ENCODE measurements around the gene INIP. TPM values are rescaled to one million over a fixed set of nuclear protein-coding genes. Genes with fewer than 3 reads are reported as not detected.
A peak's percentile ranks its signal among the peaks of the same experiment; 100 is the strongest.

Gene INIP
- total and polyA plus RNA-seq, 4 donors = 6.4 to 19.9 (median 12.8) TPM

GRCh38 chr9:112757282-112757883 is 39.5 kb upstream of the INIP start:
- Histone ChIP-seq H3K4me1 (ENCODE audit: control insufficient read depth in 1 of 2, insufficient read depth in 2 of 2, low read length in 2 of 2) (peaks cover 0 to 1% of the 10 kb centered on the region in 2 donors), H3K4me3 (ENCODE audit: low read length in 2 of 2) (no peak overlapping the region), H3K27ac (ENCODE audit: low read depth in 1 of 2, low read length in 2 of 2) (no peak overlapping the region), H3K27me3 (ENCODE audit: control insufficient read depth in 1 of 2, insufficient read depth in 2 of 2, low read length in 1 of 2) (no peaks in the 10 kb centered on the region), H3K9me3 (ENCODE audit: control insufficient read depth, low read length) (no peaks in the 10 kb centered on the region), H3K36me3 (ENCODE audit: control insufficient read depth in 1 of 2, insufficient read depth in 2 of 2, low read length in 1 of 2) (no peaks in the 10 kb centered on the region)
- ATAC-seq (ENCODE audit: low FRiP score) (no peak), DNase-seq (no peak)
- intact Hi-C loops (cut with DNase I) = no loop called here
- 59 to 67% methylated on average over 7 of the region's 7 CpGs for WGBS, 2 donors

GRCh38 chr9:112755675-112756074 is 37.8 kb upstream of the INIP start:
- Histone ChIP-seq H3K4me1 (ENCODE audit: control insufficient read depth in 1 of 2, insufficient read depth in 2 of 2, low read length in 2 of 2) (peaks cover 0 to 1% of the 10 kb centered on the region in 2 donors), H3K27me3 (ENCODE audit: control insufficient read depth in 1 of 2, insufficient read depth in 2 of 2, low read length in 1 of 2) (no peaks in the 10 kb centered on the region), H3K4me3 (ENCODE audit: low read length in 2 of 2) (no peak overlapping the region), H3K9me3 (ENCODE audit: control insufficient read depth, low read length) (no peaks in the 10 kb centered on the region), H3K27ac (ENCODE audit: low read depth in 1 of 2, low read length in 2 of 2) (no peak overlapping the region), H3K36me3 (ENCODE audit: control insufficient read depth in 1 of 2, insufficient read depth in 2 of 2, low read length in 1 of 2) (no peaks in the 10 kb centered on the region)
- intact Hi-C loops (cut with DNase I) = no loop called here
- WGBS, 2 donors = 43 to 52% methylated on average over 4 of the region's 4 CpGs
- DNase-seq (no peak), ATAC-seq (ENCODE audit: low FRiP score) (no peak)

GRCh38 chr9:112755016-112755427 is 37.1 kb upstream of the INIP start:
- Histone ChIP-seq H3K27me3 (ENCODE audit: control insufficient read depth in 1 of 2, insufficient read depth in 2 of 2, low read length in 1 of 2) (no peaks in the 10 kb centered on the region), H3K9me3 (ENCODE audit: control insufficient read depth, low read length) (no peaks in the 10 kb centered on the region), H3K36me3 (ENCODE audit: control insufficient read depth in 1 of 2, insufficient read depth in 2 of 2, low read length in 1 of 2) (no peaks in the 10 kb centered on the region), H3K4me3 (ENCODE audit: low read length in 2 of 2) (no peak overlapping the region), H3K27ac (ENCODE audit: low read depth in 1 of 2, low read length in 2 of 2) (peak overlapping the region in 1 of 2 donors; percentile 27), H3K4me1 (ENCODE audit: control insufficient read depth in 1 of 2, insufficient read depth in 2 of 2, low read length in 2 of 2) (peaks cover 0 to 1% of the 10 kb centered on the region in 2 donors)
- intact Hi-C loops (cut with DNase I) = no loop called here
- ATAC-seq (ENCODE audit: low FRiP score) (no peak), DNase-seq (no peak)
- WGBS, 2 donors = 41 to 48% methylated on average over 5 of the region's 5 CpGs

GRCh38 chr9:112754578-112754977 is 36.7 kb upstream of the INIP start:
- 30 to 38% methylated on average over 3 of the region's 3 CpGs for WGBS, 2 donors
- ATAC-seq (ENCODE audit: low FRiP score) = no peak
- Histone ChIP-seq H3K27ac (ENCODE audit: low read depth in 1 of 2, low read length in 2 of 2) (peak overlapping the region in 1 of 2 donors; percentile 19), H3K9me3 (ENCODE audit: control insufficient read depth, low read length) (no peaks in the 10 kb centered on the region), H3K36me3 (ENCODE audit: control insufficient read depth in 1 of 2, insufficient read depth in 2 of 2, low read length in 1 of 2) (no peaks in the 10 kb centered on the region), H3K4me3 (ENCODE audit: low read length in 2 of 2) (no peak overlapping the region), H3K4me1 (ENCODE audit: control insufficient read depth in 1 of 2, insufficient read depth in 2 of 2, low read length in 2 of 2) (peaks cover 0 to 1% of the 10 kb centered on the region in 2 donors), H3K27me3 (ENCODE audit: control insufficient read depth in 1 of 2, insufficient read depth in 2 of 2, low read length in 1 of 2) (no peaks in the 10 kb centered on the region)
- intact Hi-C loops (cut with DNase I) = loop anchor here (5.0 kb wide), 2 partner anchors 33 to 63 kb away; no protein-coding TSS in a partner anchor
- DNase-seq = no peak

GRCh38 chr9:112753725-112754124 is 35.8 kb upstream of the INIP start:
- no peaks in the 10 kb centered on the region for H3K36me3 ChIP-seq (ENCODE audit: control insufficient read depth in 1 of 2, insufficient read depth in 2 of 2, low read length in 1 of 2)
- no peak overlapping the region for H3K4me3 ChIP-seq (ENCODE audit: low read length in 2 of 2)
- no peaks in the 10 kb centered on the region for H3K27me3 ChIP-seq (ENCODE audit: control insufficient read depth in 1 of 2, insufficient read depth in 2 of 2, low read length in 1 of 2)
- no peak for DNase-seq
- 42 to 43% methylated on average over 2 of the region's 2 CpGs for WGBS, 2 donors
- H3K27ac ChIP-seq (ENCODE audit: low read depth in 1 of 2, low read length in 2 of 2) = peak overlapping the region in 1 of 2 donors; percentile 78
- no peak for ATAC-seq (ENCODE audit: low FRiP score)
- intact Hi-C loops (cut with DNase I) = loop anchor here (5.0 kb wide), 2 partner anchors 34 to 64 kb away; no protein-coding TSS in a partner anchor
- peaks cover 0 to 1% of the 10 kb centered on the region in 2 donors for H3K4me1 ChIP-seq (ENCODE audit: control insufficient read depth in 1 of 2, insufficient read depth in 2 of 2, low read length in 2 of 2)
- H3K9me3 ChIP-seq (ENCODE audit: control insufficient read depth, low read length) = no peaks in the 10 kb centered on the region

- intact Hi-C loops (cut with DNase I) = loop anchor here (5.0 kb wide), 2 partner anchors 35 to 65 kb away; no protein-coding TSS in a partner anchor
- DNase-seq = no peak
- no peak for ATAC-seq (ENCODE audit: low FRiP score)
- H3K27ac ChIP-seq (ENCODE audit: low read depth in 1 of 2, low read length in 2 of 2) = no peak overlapping the region
- H3K4me1 ChIP-seq (ENCODE audit: control insufficient read depth in 1 of 2, insufficient read depth in 2 of 2, low read length in 2 of 2) = peaks cover 0 to 1% of the 10 kb centered on the region in 2 donors
- H3K9me3 ChIP-seq (ENCODE audit: control insufficient read depth, low read length) = no peaks in the 10 kb centered on the region
- WGBS, 2 donors = 79 to 80% methylated on average over 6 of the region's 6 CpGs
- no peak overlapping the region for H3K4me3 ChIP-seq (ENCODE audit: low read length in 2 of 2)
- no peaks in the 10 kb centered on the region for H3K27me3 ChIP-seq (ENCODE audit: control insufficient read depth in 1 of 2, insufficient read depth in 2 of 2, low read length in 1 of 2)
- H3K36me3 ChIP-seq (ENCODE audit: control insufficient read depth in 1 of 2, insufficient read depth in 2 of 2, low read length in 1 of 2) = no peaks in the 10 kb centered on the region
Observed at GRCh38 chr9:112752334-112753125, 34.6 kb upstream of the INIP start.

GRCh38 chr9:112751056-112751795 is 33.3 kb upstream of the INIP start:
- Histone ChIP-seq H3K4me3 (ENCODE audit: low read length in 2 of 2) (peak overlapping the region; percentile 83 to 89), H3K27ac (ENCODE audit: low read depth in 1 of 2, low read length in 2 of 2) (peak overlapping the region in 1 of 2 donors; percentile 5), H3K27me3 (ENCODE audit: control insufficient read depth in 1 of 2, insufficient read depth in 2 of 2, low read length in 1 of 2) (no peaks in the 10 kb centered on the region), H3K36me3 (ENCODE audit: control insufficient read depth in 1 of 2, insufficient read depth in 2 of 2, low read length in 1 of 2) (no peaks in the 10 kb centered on the region), H3K9me3 (ENCODE audit: control insufficient read depth, low read length) (no peaks in the 10 kb centered on the region), H3K4me1 (ENCODE audit: control insufficient read depth in 1 of 2, insufficient read depth in 2 of 2, low read length in 2 of 2) (peaks cover 0 to 1% of the 10 kb centered on the region in 2 donors)
- peak; percentile 12 for ATAC-seq (ENCODE audit: low FRiP score)
- DNase-seq = peak; percentile 73 to 79
- 0% methylated on average over 44 to 49 of the region's 49 CpGs for WGBS, 2 donors
- intact Hi-C loops (cut with DNase I) = loop anchor here (2.0 to 5.0 kb wide), 4 partner anchors 32 to 68 kb away; partner anchors contain the start of gene INIP (in 1 of the 2)

- Histone ChIP-seq H3K36me3 (ENCODE audit: control insufficient read depth in 1 of 2, insufficient read depth in 2 of 2, low read length in 1 of 2) (no peaks in the 10 kb centered on the region), H3K4me1 (ENCODE audit: control insufficient read depth in 1 of 2, insufficient read depth in 2 of 2, low read length in 2 of 2) (peaks cover 0 to 1% of the 10 kb centered on the region in 2 donors), H3K9me3 (ENCODE audit: control insufficient read depth, low read length) (no peaks in the 10 kb centered on the region), H3K27ac (ENCODE audit: low read depth in 1 of 2, low read length in 2 of 2) (peak overlapping the region in 1 of 2 donors; percentile 5), H3K4me3 (ENCODE audit: low read length in 2 of 2) (peak overlapping the region; percentile 83 to 89), H3K27me3 (ENCODE audit: control insufficient read depth in 1 of 2, insufficient read depth in 2 of 2, low read length in 1 of 2) (no peaks in the 10 kb centered on the region)
- peak; percentile 30 for ATAC-seq (ENCODE audit: low FRiP score)
- no peak for DNase-seq
- WGBS, 2 donors = 0% methylated on average over 41 to 50 of the region's 50 CpGs
- intact Hi-C loops (cut with DNase I) = loop anchor here (2.0 to 5.0 kb wide), 4 partner anchors 32 to 68 kb away; partner anchors contain the start of gene INIP (in 1 of the 2)
Observed at GRCh38 chr9:112750764-112751055, 32.8 kb upstream of the INIP start.

All from aorta (tissue), 5 donors.